ENCODE data around the gene ELL. TPM values are rescaled to one million over a fixed set of nuclear protein-coding genes. Genes with fewer than 3 reads are reported as not detected.

The ELL gene
- total RNA-seq, 1 donor from 2014 or later, result 16.0 TPM

GRCh38 chr19:18423258-18424020, 98.4 kb downstream of the ELL start:
- no peak overlapping the region for H3K9ac ChIP-seq (ENCODE audit: low read length)
- H3K36me3 ChIP-seq (ENCODE audit: insufficient read depth, low read length), result no peaks in the 10 kb centered on the region
- H3K79me2 ChIP-seq (ENCODE audit: insufficient read depth, low read length), result peaks cover 83% of the 10 kb centered on the region
- peaks cover 3% of the 10 kb centered on the region for H3K4me1 Mint-ChIP-seq (ENCODE audit: low read depth, unreplicated experiment)
- no peak overlapping the region for H3K4me2 ChIP-seq (ENCODE audit: low read length)
- no peak overlapping the region for H3K27ac ChIP-seq (ENCODE audit: low read depth, low read length)
- H2AFZ ChIP-seq (ENCODE audit: low read depth, low read length), result no peak overlapping the region
- DNase-seq (ENCODE audit: low read depth), result no peak
- H3K4me3 Mint-ChIP-seq (ENCODE audit: unreplicated experiment), result no peak overlapping the region
- H3K36me3 Mint-ChIP-seq (ENCODE audit: low read depth, unreplicated experiment), result peaks cover 4% of the 10 kb centered on the region
- H3K4me3 ChIP-seq (ENCODE audit: insufficient read depth, low read depth, low read length), result no peak overlapping the region
- no peak for FAIRE-seq
- no peaks in the 10 kb centered on the region for H3K27me3 Mint-ChIP-seq (ENCODE audit: low read depth, unreplicated experiment)
- H4K20me1 ChIP-seq (ENCODE audit: insufficient read depth, low read length), result peaks cover 78% of the 10 kb centered on the region
- TF ChIP-seq, protein P1, sequence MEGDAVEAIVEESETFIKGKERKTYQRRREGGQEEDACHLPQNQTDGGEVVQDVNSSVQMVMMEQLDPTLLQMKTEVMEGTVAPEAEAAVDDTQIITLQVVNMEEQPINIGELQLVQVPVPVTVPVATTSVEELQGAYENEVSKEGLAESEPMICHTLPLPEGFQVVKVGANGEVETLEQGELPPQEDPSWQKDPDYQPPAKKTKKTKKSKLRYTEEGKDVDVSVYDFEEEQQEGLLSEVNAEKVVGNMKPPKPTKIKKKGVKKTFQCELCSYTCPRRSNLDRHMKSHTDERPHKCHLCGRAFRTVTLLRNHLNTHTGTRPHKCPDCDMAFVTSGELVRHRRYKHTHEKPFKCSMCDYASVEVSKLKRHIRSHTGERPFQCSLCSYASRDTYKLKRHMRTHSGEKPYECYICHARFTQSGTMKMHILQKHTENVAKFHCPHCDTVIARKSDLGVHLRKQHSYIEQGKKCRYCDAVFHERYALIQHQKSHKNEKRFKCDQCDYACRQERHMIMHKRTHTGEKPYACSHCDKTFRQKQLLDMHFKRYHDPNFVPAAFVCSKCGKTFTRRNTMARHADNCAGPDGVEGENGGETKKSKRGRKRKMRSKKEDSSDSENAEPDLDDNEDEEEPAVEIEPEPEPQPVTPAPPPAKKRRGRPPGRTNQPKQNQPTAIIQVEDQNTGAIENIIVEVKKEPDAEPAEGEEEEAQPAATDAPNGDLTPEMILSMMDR (IDR thresholded peaks at IDR 0.05; ENCODE audit: insufficient read depth, low read depth, low read length), result no peak
- TF ChIP-seq EZH2 (IDR thresholded peaks at IDR 0.05; ENCODE audit: insufficient read depth, low read length), result no peak
- peaks cover 34% of the 10 kb centered on the region for H3K4me1 ChIP-seq (ENCODE audit: insufficient read depth, low read length)
- H3K9me3 ChIP-seq (ENCODE audit: insufficient read depth, low read depth, low read length), result no peaks in the 10 kb centered on the region
- H3K27ac Mint-ChIP-seq (ENCODE audit: unreplicated experiment), result no peak overlapping the region
- no peaks in the 10 kb centered on the region for H3K27me3 ChIP-seq (ENCODE audit: insufficient read depth, low read length)
- H3K9me3 Mint-ChIP-seq (ENCODE audit: unreplicated experiment), result no peaks in the 10 kb centered on the region

DNA sequence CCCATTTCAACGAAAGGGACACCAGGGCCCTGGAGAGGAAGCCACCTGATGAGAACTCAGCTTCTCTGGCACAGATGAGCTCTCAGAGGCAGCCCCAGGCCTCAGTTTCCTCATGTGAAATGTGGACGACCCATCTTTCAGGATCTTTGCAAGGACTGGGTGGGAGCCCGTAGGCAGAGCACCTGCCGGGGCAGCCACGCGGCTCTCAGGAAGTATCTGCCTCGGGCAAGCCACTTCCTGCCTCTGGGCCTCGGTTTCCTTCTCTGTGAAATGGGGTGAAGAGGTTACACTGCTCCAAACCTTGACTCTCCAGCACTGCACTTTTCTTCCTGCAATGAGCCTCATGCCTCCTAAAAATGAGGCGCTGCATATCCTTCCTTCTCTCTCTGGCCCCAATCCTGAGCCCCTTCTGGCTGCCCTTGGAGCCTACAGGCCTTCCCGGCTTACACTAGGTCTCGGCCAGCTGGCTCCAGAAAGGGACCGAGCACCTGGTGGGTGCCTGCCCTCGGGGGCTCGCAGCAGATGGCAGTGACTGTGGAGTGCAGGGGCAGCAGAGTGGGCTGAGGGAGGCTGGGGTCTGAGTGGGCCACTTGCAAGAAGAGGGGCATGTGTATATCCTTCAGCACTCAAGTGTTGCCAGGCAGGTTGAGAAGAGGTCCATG, 99.2 kb downstream of the ELL start:
- Histone ChIP-seq H3K9me3 (ENCODE audit: insufficient read depth, low read depth, low read length) (no peaks in the 10 kb centered on the region), H3K36me3 (ENCODE audit: insufficient read depth, low read length) (no peaks in the 10 kb centered on the region), H3K27me3 (ENCODE audit: insufficient read depth, low read length) (no peaks in the 10 kb centered on the region), H3K9ac (ENCODE audit: low read length) (no peak overlapping the region), H3K4me3 (ENCODE audit: insufficient read depth, low read depth, low read length) (no peak overlapping the region), H3K27ac (ENCODE audit: low read depth, low read length) (no peak overlapping the region), H3K79me2 (ENCODE audit: insufficient read depth, low read length) (peaks cover 78% of the 10 kb centered on the region), H3K4me2 (ENCODE audit: low read length) (no peak overlapping the region), H4K20me1 (ENCODE audit: insufficient read depth, low read length) (peaks cover 72% of the 10 kb centered on the region), H2AFZ (ENCODE audit: low read depth, low read length) (no peak overlapping the region), H3K4me1 (ENCODE audit: insufficient read depth, low read length) (peaks cover 39% of the 10 kb centered on the region)
- H3K36me3 Mint-ChIP-seq (ENCODE audit: low read depth, unreplicated experiment), result peaks cover 4% of the 10 kb centered on the region
- H3K4me3 Mint-ChIP-seq (ENCODE audit: unreplicated experiment), result no peak overlapping the region
- no peaks in the 10 kb centered on the region for H3K9me3 Mint-ChIP-seq (ENCODE audit: unreplicated experiment)
- TF ChIP-seq, protein P1 (IDR thresholded peaks at IDR 0.05; ENCODE audit: insufficient read depth, low read depth, low read length), result no peak
- TF ChIP-seq EZH2 (IDR thresholded peaks at IDR 0.05; ENCODE audit: insufficient read depth, low read length), result no peak
- no peak for DNase-seq (ENCODE audit: low read depth)
- no peaks in the 10 kb centered on the region for H3K27me3 Mint-ChIP-seq (ENCODE audit: low read depth, unreplicated experiment)
- H3K27ac Mint-ChIP-seq (ENCODE audit: unreplicated experiment), result no peak overlapping the region
- H3K4me1 Mint-ChIP-seq (ENCODE audit: low read depth, unreplicated experiment), result peaks cover 3% of the 10 kb centered on the region
- FAIRE-seq, result no peak
